GM18511 (cell line): ENCODE data around the gene FANCC.

Experiments used
- ATAC-seq: cut with Tn5 transposase; IDR thresholded peaks from one replicate; pipeline ENCODE4 v1.9.1; 2021; ENCODE audit warnings: mild to moderate bottlenecking, moderate library complexity; ENCODE audit not compliant: unreplicated experiment

Gene FANCC

DNA sequence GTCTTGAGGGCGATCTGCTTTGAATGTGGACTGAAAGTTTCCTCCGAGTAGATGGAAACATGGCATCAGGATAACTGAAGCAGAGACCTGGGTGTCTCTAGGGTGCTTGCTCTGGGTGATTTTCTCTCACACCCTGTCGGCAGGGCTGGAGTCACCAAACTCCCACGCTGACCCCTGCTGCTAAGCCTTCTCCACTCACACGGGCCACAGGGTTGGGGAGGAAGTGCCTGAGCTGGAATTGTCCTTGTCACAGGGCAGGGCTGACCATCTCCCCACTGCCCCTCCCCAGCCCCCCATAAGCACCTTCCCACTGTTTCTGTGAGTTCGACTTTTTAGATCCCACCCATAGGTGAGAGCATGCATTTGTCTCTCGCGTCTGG, 212.9 kb downstream of the FANCC start:
- ATAC-seq = no peak

DNA sequence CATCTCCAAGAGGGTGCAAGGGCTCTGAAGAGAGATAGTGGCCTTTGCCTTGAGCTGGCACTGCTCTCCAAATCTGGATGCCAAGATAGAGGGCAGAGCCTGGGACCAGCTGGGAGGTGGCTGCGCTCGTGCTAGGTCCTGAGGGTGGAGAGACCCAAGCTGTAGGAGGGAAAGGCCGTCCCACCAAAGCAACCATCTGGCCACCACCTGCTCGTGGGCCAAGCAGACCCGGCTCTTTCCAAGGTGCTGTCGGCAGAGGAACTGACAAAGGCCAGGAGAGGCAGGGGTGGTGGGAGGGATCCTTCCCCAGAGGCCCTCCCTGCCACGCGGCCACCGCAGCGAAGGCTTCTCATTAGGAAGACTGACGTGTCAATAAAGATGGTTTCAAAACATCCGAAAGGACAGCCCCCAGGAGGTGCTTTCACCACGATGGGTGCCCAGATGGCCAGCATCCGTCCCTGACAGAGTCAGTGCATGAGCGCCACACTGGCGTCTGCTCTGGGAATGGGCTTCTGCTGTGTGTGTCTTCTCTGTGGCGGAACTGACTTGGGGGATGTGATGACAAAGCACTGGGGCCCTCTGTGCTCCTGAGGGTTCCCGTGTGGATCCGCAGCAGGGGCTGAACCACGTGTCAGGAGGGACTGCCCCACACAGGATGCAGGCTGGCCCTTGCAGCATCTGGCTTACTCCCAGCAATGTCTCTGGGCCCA, 213.5 kb downstream of the FANCC start:
- ATAC-seq = no peak

DNA sequence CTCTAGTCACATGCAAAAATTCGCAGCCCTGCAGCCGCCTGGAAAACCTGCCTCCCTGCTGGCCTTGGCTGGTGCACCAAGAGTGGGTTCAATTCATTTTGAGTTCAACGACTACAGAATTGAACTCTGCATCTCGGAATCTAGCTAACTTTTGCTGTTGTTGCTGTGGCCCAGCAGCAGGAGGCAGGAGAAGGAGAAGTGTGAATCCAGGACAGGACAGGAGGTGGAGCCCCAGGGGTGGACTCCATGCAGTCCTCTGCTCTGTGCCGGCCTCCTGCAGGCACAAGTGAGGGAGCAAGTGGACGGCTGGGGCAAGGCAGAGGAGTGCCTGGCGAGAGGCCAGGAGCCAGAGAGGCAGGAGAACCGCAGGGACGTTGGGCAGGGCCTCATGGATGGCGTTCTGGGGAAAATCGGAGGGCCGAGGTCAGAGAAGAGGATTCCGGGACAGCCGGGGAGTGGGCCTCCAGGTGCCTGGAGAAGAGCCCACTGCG, 214.2 kb downstream of the FANCC start:
- ATAC-seq = no peak

GRCh38 chr9:95102572-95102971, 214.9 kb downstream of the FANCC start:
- no peak for ATAC-seq

DNA sequence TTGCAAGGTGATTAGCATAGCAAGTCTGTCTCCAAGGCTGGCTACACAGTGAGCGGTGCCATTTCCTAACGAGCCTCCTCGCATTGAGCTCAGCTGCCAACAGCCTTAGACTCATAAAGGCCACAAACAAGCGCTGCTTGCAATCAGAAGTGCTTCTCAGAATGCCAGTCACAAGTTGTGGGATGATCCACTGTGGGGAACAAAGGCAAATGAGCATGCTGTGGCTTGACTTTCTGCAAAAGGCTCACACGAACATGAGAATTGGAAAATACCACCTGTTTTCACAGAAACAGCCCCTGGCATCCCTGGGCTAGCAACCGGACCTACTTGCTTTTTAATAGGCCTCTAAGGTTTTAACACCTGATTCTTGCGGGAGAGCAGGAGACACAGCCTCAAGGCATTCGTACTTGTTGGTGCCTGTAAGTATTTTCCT, 215.5 kb downstream of the FANCC start:
- ATAC-seq = no peak

DNA sequence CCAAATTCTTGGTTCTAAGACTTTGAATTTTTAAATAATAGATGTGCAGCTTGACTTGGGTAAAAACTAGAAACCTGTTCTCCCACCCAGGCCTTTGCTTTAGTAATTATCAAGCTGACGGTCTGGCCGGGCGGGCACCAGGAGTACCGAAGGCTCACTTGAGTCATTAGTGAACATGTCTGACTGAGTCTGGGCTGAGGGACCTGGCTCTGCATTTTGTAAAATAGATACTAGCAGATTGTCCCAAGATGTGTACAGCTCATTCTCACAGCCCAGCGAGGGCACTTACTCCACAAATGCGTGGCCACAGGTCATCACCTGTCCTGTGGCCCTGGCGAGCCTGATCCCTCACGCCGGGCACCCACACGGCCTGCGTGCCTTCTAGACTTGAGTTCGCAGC, 216.2 kb downstream of the FANCC start:
- ATAC-seq = no peak

GRCh38 chr9:95100071-95100627, 217.4 kb downstream of the FANCC start:
- no peak for ATAC-seq

DNA sequence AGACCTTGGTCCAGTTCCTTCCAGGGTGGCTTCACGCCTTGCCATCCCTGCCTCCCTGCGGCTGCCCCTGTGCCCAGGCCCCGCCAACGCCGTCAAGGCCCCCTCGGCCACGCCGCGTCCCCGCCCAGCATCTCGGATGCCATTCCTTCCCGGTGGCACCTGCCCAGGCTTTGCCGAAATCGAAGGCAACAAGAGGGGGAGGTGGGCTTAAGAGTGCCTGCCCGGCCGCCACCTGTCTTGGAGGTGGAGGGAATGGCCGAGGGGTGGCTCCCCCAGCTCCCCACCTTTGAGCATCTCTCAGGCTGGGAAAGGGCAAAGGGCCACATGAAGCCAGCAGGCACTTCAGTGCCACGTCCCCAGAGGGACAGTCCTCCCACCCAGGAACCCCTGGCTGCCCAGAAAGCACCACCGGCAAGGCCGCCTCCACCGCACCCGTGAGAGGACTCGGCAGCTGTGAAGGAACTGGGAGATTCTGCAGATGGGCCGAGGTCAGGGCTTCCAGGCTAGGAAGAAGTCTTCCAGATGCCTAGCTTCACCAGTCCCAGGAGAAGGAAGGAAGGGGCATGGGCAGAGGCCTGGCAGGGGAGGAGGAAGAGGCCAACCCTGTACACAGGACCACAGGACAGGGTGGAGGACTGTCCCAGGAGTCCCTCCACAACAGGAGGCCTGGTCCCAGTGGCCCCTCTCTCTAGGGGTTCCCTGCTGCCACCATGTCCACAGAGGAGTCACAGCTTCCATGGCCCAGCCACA, 218.0 kb downstream of the FANCC start:
- ATAC-seq = no peak

DNA sequence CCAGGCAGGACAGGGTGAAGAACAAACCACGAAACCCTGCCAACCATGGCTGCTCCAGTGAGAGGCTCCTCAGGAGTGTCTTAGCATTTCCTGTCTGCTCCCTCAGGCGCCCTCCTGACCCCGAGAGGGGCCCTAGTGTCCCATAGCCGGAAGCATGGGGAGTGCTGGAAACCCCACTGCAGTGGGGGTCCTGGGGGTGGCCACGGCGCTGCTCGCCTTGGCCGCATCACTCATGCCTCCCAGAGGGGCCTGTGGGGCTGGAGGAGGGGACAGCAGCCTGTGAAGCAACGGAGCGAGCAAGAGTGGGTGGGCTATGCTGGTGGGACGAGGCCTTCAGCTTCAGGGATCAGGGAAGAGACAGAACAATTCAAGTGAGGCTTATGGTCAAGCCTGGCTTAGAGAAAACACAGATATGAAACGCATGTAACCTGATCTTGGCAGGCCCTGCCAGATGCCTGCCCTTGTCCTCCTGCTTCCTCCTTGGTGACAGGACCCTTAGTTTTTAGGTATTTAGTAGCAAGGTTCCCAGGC, 219.1 kb downstream of the FANCC start:
- ATAC-seq = no peak

DNA sequence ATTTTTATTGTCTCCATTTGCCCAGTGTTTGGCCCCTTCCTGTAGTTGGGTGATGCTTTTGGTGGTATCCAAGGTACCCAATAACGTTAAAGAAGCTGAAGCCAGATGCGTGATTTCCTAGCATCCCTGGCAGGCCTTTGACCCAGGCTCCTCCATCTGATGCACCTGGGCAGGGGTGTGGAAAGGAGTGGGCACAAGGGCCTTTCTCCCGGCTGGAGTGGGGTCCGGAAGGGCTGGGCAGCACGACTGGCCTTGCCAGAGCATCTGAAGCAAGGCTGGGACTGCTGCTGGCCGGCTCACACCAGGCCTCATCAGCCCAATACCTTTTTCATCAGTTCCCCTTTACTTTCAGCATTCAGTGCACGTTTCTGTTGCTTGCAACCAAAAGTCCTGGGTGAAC, 220.2 kb downstream of the FANCC start:
- ATAC-seq = no peak

DNA sequence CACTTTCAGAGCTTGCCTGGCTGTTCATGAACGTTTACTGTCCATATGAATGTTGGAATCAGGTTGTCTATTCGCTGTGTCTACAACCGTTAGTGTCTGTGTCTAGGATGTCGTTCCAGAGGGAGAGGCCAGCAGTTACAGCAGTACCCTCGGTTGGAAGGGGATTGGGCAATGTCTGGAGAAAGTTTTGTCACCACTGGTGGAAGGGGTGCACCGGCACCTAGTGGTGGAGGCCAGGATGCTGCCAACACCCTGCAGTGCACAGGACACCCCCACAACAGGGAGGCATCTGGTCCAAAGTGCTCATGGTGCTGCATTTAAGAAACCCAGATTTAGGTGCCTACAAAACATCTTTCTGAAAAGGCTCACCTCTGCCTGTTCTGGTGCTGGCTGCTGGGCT, 220.7 kb downstream of the FANCC start:
- ATAC-seq = no peak

- no peak for ATAC-seq
These were observed 221.1 kb downstream of the FANCC start for GRCh38 chr9:95096381-95096780.

DNA sequence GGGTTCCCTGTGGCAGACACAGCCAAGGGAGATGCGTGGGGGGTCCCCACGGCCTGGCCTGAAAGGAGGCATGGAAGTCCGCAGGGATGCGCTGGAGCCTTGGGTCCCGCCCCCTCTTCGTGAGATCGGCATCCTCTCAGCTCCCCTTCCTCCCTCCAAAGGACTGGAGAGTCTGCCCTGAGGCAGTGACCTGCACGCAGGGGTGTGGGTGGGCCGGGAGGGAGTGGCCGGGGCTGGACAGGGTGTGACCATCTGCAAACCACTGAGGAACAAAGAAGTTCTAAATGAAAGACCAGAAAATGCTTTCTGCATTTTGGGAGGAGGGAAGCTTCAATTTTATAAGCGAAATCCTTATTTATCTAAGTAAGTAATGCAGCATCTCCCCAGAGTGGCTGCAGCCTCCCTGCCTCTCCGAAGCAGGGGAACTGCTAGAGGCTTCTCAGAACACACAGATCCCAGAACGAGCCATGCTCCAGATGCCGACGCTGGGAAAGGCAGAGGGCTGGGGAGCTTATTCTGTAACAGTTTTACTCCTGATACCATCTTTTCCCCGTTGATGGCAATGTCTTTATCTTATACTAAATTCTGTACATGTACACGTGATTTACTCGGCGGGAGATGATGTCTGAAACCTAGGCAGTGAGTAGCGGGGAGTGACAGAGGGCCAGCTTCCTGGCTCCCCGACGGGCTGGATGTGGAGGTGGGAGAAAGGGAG, 221.7 kb downstream of the FANCC start:
- no peak for ATAC-seq

GRCh38 chr9:95094002-95094401, 223.5 kb downstream of the FANCC start:
- no peak for ATAC-seq

DNA sequence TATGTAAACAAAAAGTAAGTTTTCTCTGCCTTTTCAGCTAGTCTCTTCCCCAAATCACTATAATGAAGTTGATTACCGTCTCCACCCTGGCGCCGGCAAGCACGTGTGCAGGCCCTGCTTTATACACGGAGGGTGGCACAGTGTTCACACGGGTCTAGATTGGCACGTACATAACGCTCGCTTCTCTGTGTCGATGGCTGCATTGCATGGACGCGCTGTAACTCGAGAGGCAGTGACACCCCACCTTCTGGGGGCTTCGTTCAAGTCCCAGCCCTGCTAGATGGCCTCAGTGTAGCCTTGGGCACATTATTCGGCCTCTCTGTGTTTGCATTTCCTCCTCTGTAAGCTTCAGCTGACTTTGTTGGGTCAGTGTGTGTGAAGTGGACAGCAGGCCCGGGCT, 223.9 kb downstream of the FANCC start:
- no peak for ATAC-seq

DNA sequence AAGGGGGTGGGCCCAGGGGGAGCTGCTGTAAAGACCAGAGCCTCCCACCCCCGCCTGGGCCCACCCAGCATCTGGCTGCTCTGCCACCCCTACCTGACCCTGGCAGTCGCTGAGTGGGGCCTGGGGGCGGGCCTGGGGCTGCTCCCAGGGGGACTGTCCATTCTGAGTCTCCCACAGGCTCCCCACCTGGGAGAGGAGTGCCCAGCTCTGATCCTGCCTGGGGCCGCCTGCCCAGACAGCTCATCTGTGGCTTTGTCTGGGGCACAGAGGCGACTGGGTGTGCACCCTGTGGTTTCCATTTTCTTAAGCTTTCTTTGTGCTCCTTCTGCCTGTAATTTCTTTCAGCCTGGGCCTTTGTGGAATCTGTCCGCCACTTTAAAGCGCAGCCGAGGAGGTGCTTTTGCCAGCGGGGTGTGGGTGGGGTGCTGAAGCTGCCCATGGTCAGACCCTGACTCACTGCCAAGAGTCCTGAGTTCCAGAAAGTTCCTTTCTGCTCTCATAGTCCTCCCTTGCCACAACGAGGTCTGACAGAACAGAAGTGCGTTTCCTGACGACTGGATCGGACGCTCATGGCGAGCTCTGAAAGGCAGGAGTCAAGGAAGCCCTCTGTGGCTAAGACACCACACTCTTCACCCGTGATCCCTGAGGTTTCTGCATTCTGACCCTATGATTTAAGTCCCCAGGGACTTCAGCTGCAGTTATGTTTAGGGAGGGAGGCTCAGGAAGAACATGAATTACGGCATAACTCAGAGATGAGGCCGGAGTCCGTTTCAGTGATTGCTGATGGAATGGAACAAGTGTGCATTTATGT, 225.0 kb downstream of the FANCC start:
- ATAC-seq = no peak

DNA sequence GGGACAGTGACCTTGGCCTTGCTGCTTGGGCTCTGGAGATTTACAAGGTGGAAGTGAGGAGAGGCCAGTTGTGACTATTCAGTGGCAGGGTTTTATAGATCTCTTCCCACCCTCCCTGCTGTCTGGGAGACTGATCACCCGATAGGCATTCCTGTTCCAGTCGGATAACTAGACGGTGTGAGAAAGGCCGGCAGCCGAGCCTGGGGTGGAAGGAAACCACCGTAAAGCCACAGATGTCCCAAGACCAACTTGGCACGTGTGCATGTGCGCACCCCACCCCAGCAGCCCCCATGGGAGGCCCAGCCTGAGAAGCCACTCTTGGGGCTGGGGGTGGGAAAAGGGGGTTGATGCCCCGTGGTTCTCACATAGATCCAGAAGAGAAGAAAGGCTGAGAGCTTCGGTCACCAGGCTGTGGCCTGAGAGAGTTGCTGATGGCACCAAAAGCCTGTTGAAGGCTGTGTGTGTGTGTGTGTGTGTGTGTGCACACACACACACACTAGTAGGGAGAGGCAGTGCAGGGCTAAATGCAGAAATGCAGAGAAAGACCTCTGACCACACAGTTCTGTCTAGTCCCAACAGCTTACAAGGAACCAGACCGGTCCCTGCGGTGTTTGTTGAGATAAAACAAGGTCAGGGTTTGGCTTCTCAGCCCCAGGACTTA, 225.8 kb downstream of the FANCC start:
- ATAC-seq = no peak

- no peak for ATAC-seq
These were observed 226.5 kb downstream of the FANCC start for GRCh38 chr9:95090871-95091577.
